GM19099 (cell line): Measurements from ENCODE around the gene SLC34A2.

Experiments used
- POLR2A ChIP-seq: IDR thresholded peaks from 3 replicates; pipeline ENCODE4 v1.6.1; 2011; ENCODE audit warnings: low read depth; ENCODE audit not compliant: insufficient read length; ENCODE audit errors: extremely low read depth

Gene SLC34A2

GRCh38 chr4:25694466-25694865 is 38.8 kb downstream of the SLC34A2 start:
- TF ChIP-seq POLR2A, result no peak

DNA sequence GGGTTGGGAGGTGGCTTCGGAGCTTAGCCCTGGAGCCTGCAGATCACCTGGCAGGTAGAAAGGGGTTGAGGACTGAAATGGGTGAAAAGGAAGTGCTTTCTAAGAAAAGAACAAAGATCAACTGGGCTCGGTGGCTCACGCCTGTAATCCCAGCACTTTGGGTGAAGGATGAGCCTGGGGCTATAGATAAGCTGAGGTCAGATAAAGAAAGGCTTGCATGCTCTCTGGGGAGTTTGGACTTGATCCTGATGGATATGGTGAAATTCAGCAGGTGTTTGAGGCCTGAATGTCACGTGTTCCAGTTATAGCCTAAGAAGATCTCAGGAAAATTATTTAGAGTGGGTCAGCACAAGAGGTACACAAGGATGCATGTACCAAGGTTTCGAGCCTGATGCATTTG is 40.8 kb downstream of the SLC34A2 start:
- no peak for TF ChIP-seq POLR2A

DNA sequence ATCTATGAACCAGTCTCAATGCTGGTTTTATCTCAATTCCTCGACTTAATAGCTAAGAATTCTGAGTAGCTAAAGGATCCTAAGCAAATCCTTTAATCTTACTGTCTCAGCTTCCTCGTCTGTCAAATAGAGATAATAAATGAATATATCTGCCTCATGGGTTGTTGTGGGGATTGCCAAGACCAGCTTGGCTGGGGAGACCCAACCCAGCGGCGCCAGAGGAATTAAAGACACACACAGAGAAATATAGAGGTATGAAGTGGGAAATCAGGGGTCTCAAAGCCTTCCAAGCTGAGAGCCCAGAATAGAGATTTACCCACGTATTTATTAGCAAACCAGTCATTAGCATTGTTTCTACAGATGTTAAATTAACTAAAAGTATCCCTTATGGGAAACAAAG is 41.9 kb downstream of the SLC34A2 start:
- no peak for TF ChIP-seq POLR2A

DNA sequence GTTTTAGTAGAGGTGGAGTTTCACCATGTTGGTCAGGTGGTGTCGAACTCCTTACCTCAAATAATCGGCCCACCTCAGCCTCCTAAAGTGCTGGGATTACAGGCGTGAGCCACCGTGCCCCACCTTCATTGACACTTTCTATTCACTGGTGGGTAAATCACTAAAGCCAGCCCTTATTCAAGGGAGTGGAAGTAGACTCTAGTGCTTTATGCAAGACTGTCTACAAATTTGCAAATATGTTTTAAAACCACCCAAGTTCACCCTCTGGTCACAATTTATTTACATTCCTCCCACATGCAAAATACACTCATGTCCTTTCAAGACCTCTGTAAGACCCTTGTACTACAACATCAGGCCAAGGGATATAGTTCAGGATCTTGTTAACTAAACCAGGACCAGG is 45.0 kb downstream of the SLC34A2 start:
- no peak for TF ChIP-seq POLR2A

GRCh38 chr4:25702848-25703247 is 47.2 kb downstream of the SLC34A2 start:
- TF ChIP-seq POLR2A, result no peak

- no peak for TF ChIP-seq POLR2A
Measured at GRCh38 chr4:25703731-25704388, 48.2 kb downstream of the SLC34A2 start.

GRCh38 chr4:25704516-25704915 is 48.9 kb downstream of the SLC34A2 start:
- TF ChIP-seq POLR2A, result no peak

DNA sequence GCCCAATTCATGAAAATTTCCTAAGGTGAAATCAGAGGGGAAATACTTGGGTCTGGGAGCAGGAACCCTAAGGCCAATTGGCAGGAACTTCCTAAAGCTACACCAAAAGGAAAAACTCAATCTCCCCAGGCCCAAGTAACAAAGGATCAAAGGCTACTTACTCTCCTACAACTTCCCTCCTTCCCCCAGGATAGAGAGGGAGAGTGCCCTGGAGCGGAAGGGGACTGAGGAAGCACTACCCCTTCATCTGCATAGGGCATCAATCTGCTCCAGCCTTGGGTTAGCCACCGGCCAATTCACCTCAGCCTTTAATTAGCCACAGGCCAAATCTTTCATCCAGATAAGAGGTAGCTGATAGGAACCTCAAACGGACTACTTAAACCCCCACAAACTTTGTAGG is 55.0 kb downstream of the SLC34A2 start:
- no peak for TF ChIP-seq POLR2A

DNA sequence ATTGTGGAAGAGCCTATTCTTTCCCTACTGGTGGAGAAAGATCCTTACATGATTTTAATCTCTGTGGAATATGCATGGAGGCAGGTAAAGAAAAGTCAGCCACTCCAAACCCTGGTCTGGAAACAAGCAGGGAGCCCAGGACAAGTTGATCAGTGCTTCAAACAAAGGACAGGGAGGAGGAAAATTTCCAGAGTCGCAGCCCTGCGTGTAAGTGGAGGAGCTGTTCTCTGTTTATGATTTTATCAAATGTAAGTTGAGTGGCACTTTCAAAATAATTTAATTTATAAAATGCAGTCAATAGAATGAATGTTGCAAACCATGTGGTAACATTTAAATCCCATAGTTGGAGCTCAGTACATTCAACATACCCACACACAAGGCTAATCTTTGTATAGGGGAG is 57.0 kb downstream of the SLC34A2 start:
- TF ChIP-seq POLR2A, result no peak

GRCh38 chr4:25713812-25714211 is 58.2 kb downstream of the SLC34A2 start:
- no peak for TF ChIP-seq POLR2A

DNA sequence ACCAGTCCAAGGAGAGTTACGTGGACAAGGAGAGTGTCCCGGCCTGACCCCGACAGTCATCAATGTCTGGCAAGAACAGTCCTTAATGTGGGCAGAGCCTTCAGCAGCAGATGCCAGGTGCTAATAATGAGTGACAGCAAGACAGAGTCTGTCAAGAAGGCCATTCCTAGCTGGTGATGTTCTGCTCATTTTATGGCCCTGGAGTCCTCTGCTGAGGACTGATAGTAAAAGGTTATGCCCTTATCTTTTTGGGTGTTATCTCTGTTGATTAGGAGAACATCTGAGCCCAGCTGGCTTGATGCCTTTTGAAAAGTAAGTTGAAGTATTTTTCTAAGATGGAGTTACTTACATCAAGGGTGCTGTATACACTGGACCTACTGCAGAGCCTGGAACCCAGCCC is 67.3 kb downstream of the SLC34A2 start:
- no peak for TF ChIP-seq POLR2A

DNA sequence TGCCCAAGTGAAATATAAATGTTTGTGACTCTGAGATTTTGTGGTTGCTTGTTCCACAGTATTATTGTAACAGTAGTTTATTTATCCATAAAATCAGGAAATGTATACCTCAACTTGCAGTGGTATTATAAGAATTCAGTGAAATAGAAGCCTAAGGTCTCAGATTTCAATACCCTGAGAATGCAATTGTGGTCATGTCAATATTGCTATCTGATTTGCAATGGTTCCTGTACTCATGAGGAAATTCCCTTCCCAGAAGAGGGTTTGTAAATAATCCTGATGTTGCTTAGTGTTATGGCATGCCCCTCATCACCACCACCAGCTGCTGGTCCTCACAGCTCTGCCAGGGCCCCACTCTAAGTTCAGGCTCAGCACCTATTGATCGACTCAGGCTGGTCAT is 67.8 kb downstream of the SLC34A2 start:
- no peak for TF ChIP-seq POLR2A

- TF ChIP-seq POLR2A, result no peak
Measured at GRCh38 chr4:25725870-25726269, 70.2 kb downstream of the SLC34A2 start.

DNA sequence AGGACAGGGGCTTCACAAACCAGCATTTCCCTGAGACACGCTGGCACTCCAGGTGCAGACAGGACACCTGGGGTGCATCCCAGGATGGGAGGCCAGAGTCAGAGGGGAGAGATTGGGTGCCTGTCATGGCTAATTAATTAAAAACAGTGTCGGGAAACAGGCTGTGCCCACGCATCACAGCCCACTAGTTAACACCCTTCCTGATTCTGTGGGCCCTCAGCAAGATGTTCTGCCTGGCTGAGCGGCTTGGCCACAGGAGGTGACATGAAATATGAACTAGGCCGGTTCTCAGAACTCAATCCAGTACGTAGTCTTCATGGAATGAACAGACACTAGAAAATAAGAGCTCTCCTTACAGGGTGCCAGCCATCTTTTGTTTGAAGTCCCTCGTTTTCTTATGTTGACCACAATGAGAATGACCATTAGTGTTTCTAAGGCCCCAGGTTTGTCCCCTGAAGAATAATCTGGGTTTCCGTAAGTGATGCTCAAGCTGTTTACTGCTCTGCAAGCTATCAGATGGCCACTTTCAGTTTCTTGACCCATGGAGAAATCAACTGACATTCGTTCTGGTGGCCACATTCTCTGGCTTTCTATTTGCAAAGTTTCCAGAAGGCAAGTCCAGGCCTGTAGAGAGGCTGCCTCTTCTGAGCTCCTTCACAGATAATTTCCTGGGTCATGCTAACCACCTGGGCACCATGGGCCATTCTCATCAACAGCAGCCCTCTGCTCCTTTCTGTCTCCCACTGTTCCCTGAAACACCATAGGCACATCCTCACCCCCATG is 72.3 kb downstream of the SLC34A2 start:
- TF ChIP-seq POLR2A, result no peak
